GM12891 (cell line): Measurements from ENCODE around the gene RMRP.

Experiments used
- PAX5 ChIP-seq: IDR thresholded peaks from 2 replicates; pipeline ENCODE4 v1.6.1; 2011; ENCODE audit warnings: low read length, moderate library complexity, mild to moderate bottlenecking; ENCODE audit not compliant: insufficient read depth, severe bottlenecking
- POLR2A ChIP-seq: IDR thresholded peaks from 2 replicates; pipeline ENCODE4 v1.6.1; 2011; ENCODE audit warnings: low read depth, low read length, control low read depth
- POLR2AphosphoS5 ChIP-seq: IDR thresholded peaks from 2 replicates; pipeline ENCODE4 v1.6.1; 2011; ENCODE audit warnings: low read depth, low read length, control low read depth
- POU2F2 ChIP-seq: IDR thresholded peaks from 2 replicates; pipeline ENCODE4 v1.6.1; 2011; ENCODE audit warnings: low read depth, mild to moderate bottlenecking, control low read depth, low read length, moderate library complexity
- SPI1 ChIP-seq: IDR thresholded peaks from 2 replicates; pipeline ENCODE4 v1.6.1; 2011; ENCODE audit warnings: low read depth, low read length, control low read depth
- TAF1 ChIP-seq: IDR thresholded peaks from 2 replicates; pipeline ENCODE4 v1.6.1; 2011; ENCODE audit warnings: low read depth, low read length, control low read depth

- TF ChIP-seq POLR2A (no peak), POU2F2 (no peak), POLR2AphosphoS5 (no peak), TAF1 (no peak), SPI1 (no peak), PAX5 (no peak)
These were observed 48.6 kb downstream of the RMRP start for GRCh38 chr9:35609001-35609819.
